Measurements from ENCODE around the gene COL15A1.
A peak's percentile ranks its signal among the peaks of the same experiment; 100 is the strongest.

COL15A1 gene

GRCh38 chr9:99026271-99026955 lies 82.7 kb downstream of the COL15A1 start:
- Histone ChIP-seq H3K4me3 (no peak overlapping the region), H3K27ac (peak overlapping the region in 1 of 2 donors; percentile 25)
- no peak for TF ChIP-seq CTCF (IDR thresholded peaks at IDR 0.05)
- DNase-seq (ENCODE audit: low spot score): no peak

GRCh38 chr9:99026956-99027298 lies 83.2 kb downstream of the COL15A1 start:
- H3K27ac ChIP-seq: no peak overlapping the region
- no peak for DNase-seq (ENCODE audit: low spot score)
- no peak overlapping the region for H3K4me3 ChIP-seq
- no peak for TF ChIP-seq CTCF (IDR thresholded peaks at IDR 0.05)

- Histone ChIP-seq H3K4me3 (no peak overlapping the region), H3K27ac (no peak overlapping the region)
- no peak for DNase-seq (ENCODE audit: low spot score)
- TF ChIP-seq CTCF (IDR thresholded peaks at IDR 0.05): no peak
Observed at GRCh38 chr9:99027443-99027842, 83.7 kb downstream of the COL15A1 start.

- H3K4me3 ChIP-seq: no peak overlapping the region
Observed at GRCh38 chr9:99029083-99029645, 85.5 kb downstream of the COL15A1 start.

GRCh38 chr9:99030092-99030511 lies 86.4 kb downstream of the COL15A1 start:
- H3K27ac ChIP-seq: peak overlapping the region in 1 of 2 donors; percentile 76

More at GRCh38 chr9:99029083-99029645, 85.5 kb downstream of the COL15A1 start:
- TF ChIP-seq CTCF (IDR thresholded peaks at IDR 0.05): no peak
- no peak for DNase-seq (ENCODE audit: low spot score)
- peak overlapping the region in 1 of 2 donors; percentile 76 for H3K27ac ChIP-seq

GRCh38 chr9:99030610-99031109 lies 87.0 kb downstream of the COL15A1 start:
- DNase-seq (ENCODE audit: low spot score): no peak
- Histone ChIP-seq H3K4me3 (no peak overlapping the region), H3K27ac (peak overlapping the region in 1 of 2 donors; percentile 76)
- TF ChIP-seq CTCF (IDR thresholded peaks at IDR 0.05): no peak

More at GRCh38 chr9:99030092-99030511, 86.4 kb downstream of the COL15A1 start:
- no peak for DNase-seq (ENCODE audit: low spot score)
- H3K4me3 ChIP-seq: no peak overlapping the region
- TF ChIP-seq CTCF (IDR thresholded peaks at IDR 0.05): no peak

GRCh38 chr9:99031319-99031718 lies 87.6 kb downstream of the COL15A1 start:
- DNase-seq (ENCODE audit: low spot score): no peak
- TF ChIP-seq CTCF (IDR thresholded peaks at IDR 0.05): no peak
- Histone ChIP-seq H3K4me3 (no peak overlapping the region), H3K27ac (peak overlapping the region in 1 of 2 donors; percentile 76)
